ENCODE measurements around the gene BRSK2.

- TF ChIP-seq EZH2 (IDR thresholded peaks at IDR 0.05; ENCODE audit: low read length, missing control alignments), result no peak
- no peak for TF ChIP-seq CTCF (conservative IDR thresholded peaks at IDR 0.05 in 1 of 2, IDR thresholded peaks at IDR 0.05 in 1 of 2; ENCODE audit: low read depth in 1 of 2, low read length in 2 of 2)
These were observed 31.6 kb downstream of the BRSK2 start for GRCh38 chr11:1421291-1421690.
